Naive thymus-derived CD4-positive, alpha-beta T cell (primary cell): Measurements from ENCODE around the gene BCLAF1. TPM values are rescaled to one million over a fixed set of nuclear protein-coding genes. Genes with fewer than 3 reads are reported as not detected.
A peak's percentile ranks its signal among the peaks of the same experiment; 100 is the strongest.
"Not testable (repeated sequence)": the region's sequence is repeated elsewhere in the genome, so short reads cannot be mapped to it uniquely, and the experiment has no call there.

ENCODE experiments used
- ATAC-seq: fragments of 150-1000 bp; cut with Tn5 transposase; 2 replicates; pipeline ENCODE4 v1.10.0; 2021; ENCODE audit warnings: mild to moderate bottlenecking, moderate library complexity
- CTCF ChIA-PET: fragments of 350-600 bp; sonication (Branson Sonifier 250); formaldehyde crosslinking; loops from one replicate; lab custom pipeline; 2021; ENCODE audit warnings: antibody characterized with exemption; lab: Charles Lee
- POLR2A ChIA-PET: fragments of 350-600 bp; sonication (Branson Sonifier 250); formaldehyde crosslinking; loops from one replicate; lab custom pipeline; 2021; ENCODE audit warnings: antibody characterized with exemption, inconsistent platforms; lab: Charles Lee
- DNase-seq, 9 donors: peaks; one replicate each; pipeline versions ENCODE4 v3.0.0 to v3.0.0-alpha.2; 2020 to 2022; ENCODE audit warnings: mixed read lengths in 1 of 9
- H3K27ac ChIP-seq: one replicate; pipeline ENCODE4 v1.7.0; 2013; ENCODE audit warnings: mild to moderate bottlenecking, low read depth, low read length, moderate library complexity
- H3K27me3 ChIP-seq, 2 donors: one replicate each; pipeline ENCODE4 v1.7.0; 2013; ENCODE audit warnings: low read length in 2 of 2, mild to moderate bottlenecking in 2 of 2, moderate library complexity in 2 of 2; ENCODE audit not compliant: control insufficient read depth in 2 of 2, insufficient read depth in 2 of 2
- H3K36me3 ChIP-seq, 3 experiments: 1 replicate in 2 of 3; 2 replicates in 1 of 3; pipeline ENCODE4 v1.7.0; 2013; ENCODE audit warnings: low read length in 3 of 3, mild to moderate bottlenecking in 3 of 3, moderate library complexity in 1 of 3; ENCODE audit not compliant: insufficient read depth in 3 of 3, control insufficient read depth in 2 of 3
- H3K4me1 ChIP-seq, 2 donors: one replicate each; pipeline ENCODE4 v1.7.0; 2013; ENCODE audit warnings: low read length in 2 of 2, mild to moderate bottlenecking in 2 of 2, moderate library complexity in 1 of 2; ENCODE audit not compliant: control insufficient read depth in 2 of 2, insufficient read depth in 2 of 2
- H3K4me3 ChIP-seq: 2 replicates; pipeline ENCODE4 v1.7.0; 2013; ENCODE audit warnings: mild to moderate bottlenecking, low read length
- H3K9me3 ChIP-seq, 3 experiments: 1 replicate in 2 of 3; 2 replicates in 1 of 3; pipeline ENCODE4 v1.7.0; 2013; ENCODE audit warnings: low read length in 3 of 3; ENCODE audit not compliant: control insufficient read depth in 2 of 3
- H3K27ac Mint-ChIP-seq, 9 donors: one replicate each; pipeline ENCODE4 v1.8.0; 2020 to 2022; ENCODE audit warnings: mixed read lengths in 9 of 9, mild to moderate bottlenecking in 8 of 9, moderate library complexity in 5 of 9, inconsistent platforms in 2 of 9
- H3K27me3 Mint-ChIP-seq, 5 donors: one replicate each; pipeline ENCODE4 v1.8.0; 2021 to 2022; ENCODE audit warnings: mixed read lengths in 5 of 5, mild to moderate bottlenecking in 1 of 5
- H3K36me3 Mint-ChIP-seq, 5 donors: one replicate each; pipeline ENCODE4 v1.8.0; 2020 to 2022; ENCODE audit warnings: mixed read lengths in 5 of 5, mild to moderate bottlenecking in 3 of 5, inconsistent platforms in 1 of 5
- H3K4me1 Mint-ChIP-seq, 7 donors: one replicate each; pipeline ENCODE4 v1.8.0; 2020 to 2022; ENCODE audit warnings: mixed read lengths in 7 of 7, mild to moderate bottlenecking in 3 of 7, inconsistent platforms in 1 of 7
- H3K4me3 Mint-ChIP-seq, 10 donors: one replicate each; pipeline ENCODE4 v1.8.0; 2020 to 2022; ENCODE audit warnings: mild to moderate bottlenecking in 10 of 10, mixed read lengths in 10 of 10, moderate library complexity in 6 of 10, inconsistent platforms in 2 of 10
- H3K9me3 Mint-ChIP-seq, 11 donors: one replicate each; pipeline ENCODE4 v1.8.0; 2020 to 2022; ENCODE audit warnings: mixed read lengths in 11 of 11, mild to moderate bottlenecking in 4 of 11, inconsistent platforms in 1 of 11, moderate library complexity in 1 of 11
- intact Hi-C, 2 donors: fragments of 100-400 bp; cut with micrococcal nuclease; formaldehyde crosslinking; loops; one replicate each; pipeline ENCODE4 v1.15.1; 2023
- polyA plus RNA-seq, 2 donors: library from polyadenylated mRNA; unstranded; fragments of 300-500 nt; fragmentation: Illumina TruSeq; gene quantifications; one replicate each; pipeline ENCODE4 v1.2.3, GENCODE V29; 2021
- total RNA-seq, 6 experiments: library from RNA in 5 of 6; stranded (reverse) in 5 of 6; gene quantifications; 1 replicate in 5 of 6; 2 replicates in 1 of 6; pipeline ENCODE4 v1.2.3 and lab custom pipeline; 2021 to 2026

Gene BCLAF1
- total and polyA plus RNA-seq, 7 experiments from 2014 or later = 127 to 439 (median 245) TPM

DNA sequence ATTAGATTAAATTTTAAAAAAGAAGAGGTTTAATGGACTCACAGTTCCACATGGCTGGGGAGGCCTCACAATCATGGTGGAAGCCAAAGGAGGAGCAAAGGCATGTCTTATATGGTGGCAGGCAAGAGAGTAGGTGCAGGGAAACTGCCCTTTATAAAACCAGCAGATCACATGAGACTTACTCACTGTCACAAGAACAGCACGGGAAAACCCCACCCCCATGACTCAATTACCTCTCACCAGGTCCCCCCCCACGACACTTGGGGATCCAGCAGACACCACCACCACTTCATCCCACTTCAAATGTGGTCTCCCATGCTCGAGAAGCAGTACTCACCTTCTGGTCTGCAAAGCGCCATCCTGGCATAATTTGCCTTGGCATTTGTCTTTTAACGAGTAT, 64.2 kb downstream of the BCLAF1 start:
- DNase-seq (peak in 1 of 9 donors; percentile 23), ATAC-seq (no peak)
- H3K4me3 ChIP-seq = no peak overlapping the region
- no peaks in the 10 kb centered on the region for H3K36me3 ChIP-seq
- peak overlapping the region in 1 of 10 donors; percentile 48 for H3K4me3 Mint-ChIP-seq
- H3K27me3 ChIP-seq = no peaks in the 10 kb centered on the region
- no peaks in the 10 kb centered on the region for H3K9me3 ChIP-seq
- ChIA-PET POLR2A (no interaction called here), CTCF (interaction anchor here (0.6 to 2.5 kb wide), 18 partner anchors 8 to 774 kb away, joined by 3 to 38 read pairs (median 5); partner anchors contain the start of gene MTFR2)
- H3K27me3 Mint-ChIP-seq = no peaks in the 10 kb centered on the region
- no peak overlapping the region for H3K27ac ChIP-seq
- peaks cover 0 to 5% (median under 1%) of the 10 kb centered on the region in 11 donors for H3K9me3 Mint-ChIP-seq
- intact Hi-C loops = loop anchor here in 1 of 2 donors (5.0 kb wide), 2 partner anchors 193 to 373 kb away; partner anchors contain the start of gene PDE7B
- peaks cover 0 to 12% (median 0%) of the 10 kb centered on the region in 5 donors for H3K36me3 Mint-ChIP-seq
- peak overlapping the region in 1 of 9 donors; percentile 16 for H3K27ac Mint-ChIP-seq
- peaks cover 0 to 18% (median 6%) of the 10 kb centered on the region in 7 donors for H3K4me1 Mint-ChIP-seq
- H3K4me1 ChIP-seq = no peaks in the 10 kb centered on the region

GRCh38 chr6:136224974-136225373, 64.7 kb downstream of the BCLAF1 start:
- POLR2A ChIA-PET = not testable (repeated sequence)

DNA sequence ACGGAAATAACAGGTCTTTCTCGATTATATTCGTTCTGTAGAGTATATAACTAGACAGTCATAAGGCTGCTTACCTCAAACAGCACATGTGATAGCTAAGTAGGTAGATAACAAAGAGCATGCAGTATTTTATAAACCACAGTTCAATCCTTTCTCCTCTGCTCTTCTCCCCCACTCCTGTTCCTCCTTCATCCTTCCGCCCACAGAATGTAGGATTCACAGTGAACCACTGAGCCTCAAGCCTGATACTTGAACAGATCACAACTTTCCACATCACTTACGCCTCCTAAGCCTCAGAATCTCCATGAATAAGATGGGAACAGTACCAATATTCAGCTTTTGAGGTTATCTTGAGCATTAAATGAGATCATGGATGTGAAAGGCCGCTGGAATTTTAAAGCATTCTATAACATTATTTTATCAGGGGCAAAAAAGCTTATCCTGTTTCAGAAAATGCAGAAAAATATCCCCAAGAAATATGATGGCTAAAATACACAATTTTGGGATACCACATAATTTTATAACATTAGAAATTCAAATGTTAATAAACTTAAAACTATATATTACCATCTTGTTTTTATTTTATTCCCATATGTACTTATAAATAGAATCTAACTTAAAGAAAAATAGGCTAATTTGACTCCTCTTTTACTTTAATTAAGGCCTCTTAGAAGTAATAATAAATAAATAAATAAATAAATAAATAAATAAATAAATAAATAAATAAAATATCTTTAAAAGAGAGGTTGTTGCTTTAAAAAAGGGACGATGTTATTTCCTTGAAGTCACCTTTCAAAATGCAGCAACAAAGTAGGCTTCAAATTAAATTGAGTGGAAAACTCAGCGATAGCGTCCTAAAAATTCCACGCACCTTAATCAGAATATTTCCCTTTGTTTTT, 72.9 kb downstream of the BCLAF1 start:
- peaks cover 0 to 16% (median 2%) of the 10 kb centered on the region in 11 donors for H3K9me3 Mint-ChIP-seq
- ChIA-PET POLR2A (no interaction called here), CTCF (interaction anchor here (1.4 to 2.0 kb wide), 2 partner anchors 10 kb away, joined by 3 to 8 read pairs; no protein-coding TSS in a partner anchor)
- H3K4me3 Mint-ChIP-seq = no peak overlapping the region
- H3K27me3 Mint-ChIP-seq = peaks cover 0 to 4% (median 0%) of the 10 kb centered on the region in 5 donors
- Histone ChIP-seq H3K4me3 (no peak overlapping the region), H3K27me3 (no peaks in the 10 kb centered on the region), H3K4me1 (no peaks in the 10 kb centered on the region), H3K9me3 (no peaks in the 10 kb centered on the region), H3K27ac (no peak overlapping the region), H3K36me3 (no peaks in the 10 kb centered on the region)
- no peak for DNase-seq
- peaks cover 0 to 6% (median 0%) of the 10 kb centered on the region in 5 donors for H3K36me3 Mint-ChIP-seq
- intact Hi-C loops = no loop called here
- no peaks in the 10 kb centered on the region for H3K4me1 Mint-ChIP-seq
- H3K27ac Mint-ChIP-seq = no peak overlapping the region
- no peak for ATAC-seq

More at GRCh38 chr6:136224974-136225373, 64.7 kb downstream of the BCLAF1 start:
- H3K36me3 Mint-ChIP-seq, H3K36me3 ChIP-seq, H3K4me1 ChIP-seq, H3K9me3 ChIP-seq, DNase-seq, H3K27me3 ChIP-seq, H3K4me3 Mint-ChIP-seq, H3K27ac Mint-ChIP-seq, H3K27ac ChIP-seq, ATAC-seq, H3K4me3 ChIP-seq, H3K27me3 Mint-ChIP-seq, H3K9me3 Mint-ChIP-seq: not testable (repeated sequence)
- intact Hi-C loops = loop anchor here in 1 of 2 donors (5.0 kb wide), 2 partner anchors 193 to 373 kb away; partner anchors contain the start of gene PDE7B
- CTCF ChIA-PET = interaction anchor here (0.8 to 1.5 kb wide), 3 partner anchors 8 to 719 kb away, joined by 3 to 5 read pairs (median 3); no protein-coding TSS in a partner anchor
- peaks cover 0 to 18% (median 6%) of the 10 kb centered on the region in 7 donors for H3K4me1 Mint-ChIP-seq

- H3K36me3 ChIP-seq = no peaks in the 10 kb centered on the region
- H3K4me3 ChIP-seq = no peak overlapping the region
- no peaks in the 10 kb centered on the region for H3K4me1 ChIP-seq
- H3K4me1 Mint-ChIP-seq = no peaks in the 10 kb centered on the region
- CTCF ChIA-PET = no interaction called here
- no peak overlapping the region for H3K27ac ChIP-seq
- H3K27me3 Mint-ChIP-seq = peaks cover 0 to 4% (median 0%) of the 10 kb centered on the region in 5 donors
- ATAC-seq (no peak), DNase-seq (no peak)
- H3K9me3 Mint-ChIP-seq = peaks cover 0 to 2% (median 0%) of the 10 kb centered on the region in 11 donors
- POLR2A ChIA-PET = no interaction called here
- H3K36me3 Mint-ChIP-seq = peaks cover 0 to under 1% (median 0%) of the 10 kb centered on the region in 5 donors
- H3K27me3 ChIP-seq = no peaks in the 10 kb centered on the region
- H3K4me3 Mint-ChIP-seq = no peak overlapping the region
- intact Hi-C loops = no loop called here
- H3K9me3 ChIP-seq = no peaks in the 10 kb centered on the region
- no peak overlapping the region for H3K27ac Mint-ChIP-seq
These were observed 75.8 kb downstream of the BCLAF1 start for GRCh38 chr6:136213853-136214252.

DNA sequence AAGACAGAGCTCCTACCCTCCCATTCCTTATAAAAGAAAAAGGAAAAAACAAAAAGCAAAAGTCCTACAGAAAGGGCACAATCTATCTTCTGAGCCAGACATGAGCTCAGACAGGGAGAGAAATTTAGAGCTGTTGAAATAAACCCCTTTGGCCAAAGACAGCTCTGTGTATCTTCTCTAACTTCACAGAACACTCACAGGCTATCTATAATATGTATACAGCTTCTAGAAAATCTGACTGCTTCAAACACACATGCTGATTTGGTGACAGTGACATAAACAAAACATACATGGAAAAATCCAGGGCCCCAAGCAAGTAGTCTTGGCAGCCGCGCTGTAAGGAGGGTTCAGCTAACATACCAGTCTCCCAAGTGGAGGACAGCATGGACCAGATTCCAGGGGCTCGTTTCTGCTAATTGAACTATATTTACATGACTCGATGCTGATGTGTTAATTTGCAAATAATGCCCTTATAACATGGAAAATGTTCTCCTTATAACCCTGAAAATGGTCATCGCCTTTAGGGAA, 76.6 kb downstream of the BCLAF1 start:
- Mint-ChIP-seq H3K27me3 (peaks cover 0 to 4% (median 0%) of the 10 kb centered on the region in 5 donors), H3K9me3 (peaks cover 0 to 2% (median 0%) of the 10 kb centered on the region in 11 donors), H3K4me1 (no peaks in the 10 kb centered on the region), H3K36me3 (no peaks in the 10 kb centered on the region), H3K4me3 (no peak overlapping the region), H3K27ac (no peak overlapping the region)
- ChIA-PET CTCF (interaction anchor here (0.7 kb wide), 1 partner anchor 10 kb away, joined by 4 read pairs; no protein-coding TSS in a partner anchor), POLR2A (no interaction called here)
- Histone ChIP-seq H3K27ac (no peak overlapping the region), H3K27me3 (no peaks in the 10 kb centered on the region), H3K4me1 (no peaks in the 10 kb centered on the region), H3K9me3 (no peaks in the 10 kb centered on the region), H3K4me3 (no peak overlapping the region), H3K36me3 (no peaks in the 10 kb centered on the region)
- DNase-seq (no peak), ATAC-seq (no peak)
- intact Hi-C loops = no loop called here

DNA sequence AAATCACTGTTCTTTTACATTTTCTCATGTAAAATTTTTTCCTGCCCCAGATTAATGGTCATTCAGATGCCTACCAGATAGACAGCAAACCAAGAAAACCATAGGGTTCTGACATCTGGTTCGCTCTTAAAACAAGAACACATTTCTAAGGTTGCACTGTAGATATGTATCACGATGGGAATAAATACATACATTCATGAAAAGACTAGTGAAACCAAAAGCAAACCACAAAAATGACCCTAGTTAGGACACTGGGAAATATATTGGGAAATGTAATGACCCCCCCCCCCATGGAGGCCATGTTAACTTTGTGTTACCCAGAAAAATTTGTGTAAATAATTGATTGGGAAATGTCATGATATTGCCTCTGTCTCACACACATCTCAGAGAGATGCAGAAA, 77.0 kb downstream of the BCLAF1 start:
- Mint-ChIP-seq H3K27me3 (peaks cover 0 to 4% (median 0%) of the 10 kb centered on the region in 5 donors), H3K36me3 (no peaks in the 10 kb centered on the region), H3K9me3 (peaks cover 0 to 2% (median 0%) of the 10 kb centered on the region in 11 donors), H3K4me1 (no peaks in the 10 kb centered on the region), H3K27ac (no peak overlapping the region), H3K4me3 (no peak overlapping the region)
- POLR2A ChIA-PET = no interaction called here
- Histone ChIP-seq H3K36me3 (no peaks in the 10 kb centered on the region), H3K27me3 (no peaks in the 10 kb centered on the region), H3K9me3 (no peaks in the 10 kb centered on the region), H3K4me1 (no peaks in the 10 kb centered on the region), H3K4me3 (no peak overlapping the region), H3K27ac (no peak overlapping the region)
- DNase-seq (no peak), ATAC-seq (no peak)
- CTCF ChIA-PET = interaction anchor here (0.7 kb wide), 2 partner anchors 10 to 11 kb away, joined by 3 to 4 read pairs; no protein-coding TSS in a partner anchor
- intact Hi-C loops = no loop called here
